ENCODE data around the gene ZNF830.

- TF ChIP-seq ARNTL (CRISPR knock-in tag; IDR thresholded peaks at IDR 0.05; ENCODE audit: borderline replicate concordance, low read depth) (no peak), ISL1 (CRISPR knock-in tag; IDR thresholded peaks at IDR 0.05) (no peak), CSRNP3 (CRISPR knock-in tag; IDR thresholded peaks at IDR 0.05) (no peak), ZFP3 (CRISPR knock-in tag; IDR thresholded peaks at IDR 0.05) (no peak), ZNF70 (CRISPR knock-in tag; IDR thresholded peaks at IDR 0.05) (no peak), ZNF8 (CRISPR knock-in tag; IDR thresholded peaks at IDR 0.05) (no peak), RARB (CRISPR knock-in tag; IDR thresholded peaks at IDR 0.05) (no peak), POU6F1 (CRISPR knock-in tag; IDR thresholded peaks at IDR 0.05; ENCODE audit: borderline replicate concordance, low read depth) (no peak), BACH2 (CRISPR knock-in tag; IDR thresholded peaks at IDR 0.05; ENCODE audit: borderline replicate concordance) (no peak)
- TF ChIP-seq, protein P1, sequence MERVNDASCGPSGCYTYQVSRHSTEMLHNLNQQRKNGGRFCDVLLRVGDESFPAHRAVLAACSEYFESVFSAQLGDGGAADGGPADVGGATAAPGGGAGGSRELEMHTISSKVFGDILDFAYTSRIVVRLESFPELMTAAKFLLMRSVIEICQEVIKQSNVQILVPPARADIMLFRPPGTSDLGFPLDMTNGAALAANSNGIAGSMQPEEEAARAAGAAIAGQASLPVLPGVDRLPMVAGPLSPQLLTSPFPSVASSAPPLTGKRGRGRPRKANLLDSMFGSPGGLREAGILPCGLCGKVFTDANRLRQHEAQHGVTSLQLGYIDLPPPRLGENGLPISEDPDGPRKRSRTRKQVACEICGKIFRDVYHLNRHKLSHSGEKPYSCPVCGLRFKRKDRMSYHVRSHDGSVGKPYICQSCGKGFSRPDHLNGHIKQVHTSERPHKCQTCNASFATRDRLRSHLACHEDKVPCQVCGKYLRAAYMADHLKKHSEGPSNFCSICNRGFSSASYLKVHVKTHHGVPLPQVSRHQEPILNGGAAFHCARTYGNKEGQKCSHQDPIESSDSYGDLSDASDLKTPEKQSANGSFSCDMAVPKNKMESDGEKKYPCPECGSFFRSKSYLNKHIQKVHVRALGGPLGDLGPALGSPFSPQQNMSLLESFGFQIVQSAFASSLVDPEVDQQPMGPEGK (CRISPR knock-in tag; IDR thresholded peaks at IDR 0.05; ENCODE audit: borderline replicate concordance) = no peak
- TF ChIP-seq, protein P2, sequence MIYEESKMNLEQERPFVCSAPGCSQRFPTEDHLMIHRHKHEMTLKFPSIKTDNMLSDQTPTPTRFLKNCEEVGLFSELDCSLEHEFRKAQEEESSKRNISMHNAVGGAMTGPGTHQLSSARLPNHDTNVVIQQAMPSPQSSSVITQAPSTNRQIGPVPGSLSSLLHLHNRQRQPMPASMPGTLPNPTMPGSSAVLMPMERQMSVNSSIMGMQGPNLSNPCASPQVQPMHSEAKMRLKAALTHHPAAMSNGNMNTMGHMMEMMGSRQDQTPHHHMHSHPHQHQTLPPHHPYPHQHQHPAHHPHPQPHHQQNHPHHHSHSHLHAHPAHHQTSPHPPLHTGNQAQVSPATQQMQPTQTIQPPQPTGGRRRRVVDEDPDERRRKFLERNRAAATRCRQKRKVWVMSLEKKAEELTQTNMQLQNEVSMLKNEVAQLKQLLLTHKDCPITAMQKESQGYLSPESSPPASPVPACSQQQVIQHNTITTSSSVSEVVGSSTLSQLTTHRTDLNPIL (CRISPR knock-in tag; IDR thresholded peaks at IDR 0.05; ENCODE audit: low read depth) = no peak
Observed at GRCh38 chr17:35003778-35004177, 42.4 kb downstream of the ZNF830 start.
